HL-60 (cell line): ENCODE measurements around the gene TBPL1.

Source experiments
- TF ChIP-seq, protein P1 (sequence below): IDR thresholded peaks from one replicate; pipeline ENCODE4 v1.5.1; 2011; ENCODE audit warnings: low read length, control low read depth, inconsistent platforms; ENCODE audit not compliant: insufficient read depth
- TF ChIP-seq, protein P2 (sequence below): IDR thresholded peaks from 2 replicates; pipeline ENCODE4 v1.6.1; 2012; ENCODE audit warnings: low read depth; ENCODE audit not compliant: insufficient replicate concordance

GRCh38 chr6:133991096-133991593 is 38.1 kb downstream of the TBPL1 start:
- TF ChIP-seq, protein P1, sequence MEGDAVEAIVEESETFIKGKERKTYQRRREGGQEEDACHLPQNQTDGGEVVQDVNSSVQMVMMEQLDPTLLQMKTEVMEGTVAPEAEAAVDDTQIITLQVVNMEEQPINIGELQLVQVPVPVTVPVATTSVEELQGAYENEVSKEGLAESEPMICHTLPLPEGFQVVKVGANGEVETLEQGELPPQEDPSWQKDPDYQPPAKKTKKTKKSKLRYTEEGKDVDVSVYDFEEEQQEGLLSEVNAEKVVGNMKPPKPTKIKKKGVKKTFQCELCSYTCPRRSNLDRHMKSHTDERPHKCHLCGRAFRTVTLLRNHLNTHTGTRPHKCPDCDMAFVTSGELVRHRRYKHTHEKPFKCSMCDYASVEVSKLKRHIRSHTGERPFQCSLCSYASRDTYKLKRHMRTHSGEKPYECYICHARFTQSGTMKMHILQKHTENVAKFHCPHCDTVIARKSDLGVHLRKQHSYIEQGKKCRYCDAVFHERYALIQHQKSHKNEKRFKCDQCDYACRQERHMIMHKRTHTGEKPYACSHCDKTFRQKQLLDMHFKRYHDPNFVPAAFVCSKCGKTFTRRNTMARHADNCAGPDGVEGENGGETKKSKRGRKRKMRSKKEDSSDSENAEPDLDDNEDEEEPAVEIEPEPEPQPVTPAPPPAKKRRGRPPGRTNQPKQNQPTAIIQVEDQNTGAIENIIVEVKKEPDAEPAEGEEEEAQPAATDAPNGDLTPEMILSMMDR: no peak
- TF ChIP-seq, protein P2, sequence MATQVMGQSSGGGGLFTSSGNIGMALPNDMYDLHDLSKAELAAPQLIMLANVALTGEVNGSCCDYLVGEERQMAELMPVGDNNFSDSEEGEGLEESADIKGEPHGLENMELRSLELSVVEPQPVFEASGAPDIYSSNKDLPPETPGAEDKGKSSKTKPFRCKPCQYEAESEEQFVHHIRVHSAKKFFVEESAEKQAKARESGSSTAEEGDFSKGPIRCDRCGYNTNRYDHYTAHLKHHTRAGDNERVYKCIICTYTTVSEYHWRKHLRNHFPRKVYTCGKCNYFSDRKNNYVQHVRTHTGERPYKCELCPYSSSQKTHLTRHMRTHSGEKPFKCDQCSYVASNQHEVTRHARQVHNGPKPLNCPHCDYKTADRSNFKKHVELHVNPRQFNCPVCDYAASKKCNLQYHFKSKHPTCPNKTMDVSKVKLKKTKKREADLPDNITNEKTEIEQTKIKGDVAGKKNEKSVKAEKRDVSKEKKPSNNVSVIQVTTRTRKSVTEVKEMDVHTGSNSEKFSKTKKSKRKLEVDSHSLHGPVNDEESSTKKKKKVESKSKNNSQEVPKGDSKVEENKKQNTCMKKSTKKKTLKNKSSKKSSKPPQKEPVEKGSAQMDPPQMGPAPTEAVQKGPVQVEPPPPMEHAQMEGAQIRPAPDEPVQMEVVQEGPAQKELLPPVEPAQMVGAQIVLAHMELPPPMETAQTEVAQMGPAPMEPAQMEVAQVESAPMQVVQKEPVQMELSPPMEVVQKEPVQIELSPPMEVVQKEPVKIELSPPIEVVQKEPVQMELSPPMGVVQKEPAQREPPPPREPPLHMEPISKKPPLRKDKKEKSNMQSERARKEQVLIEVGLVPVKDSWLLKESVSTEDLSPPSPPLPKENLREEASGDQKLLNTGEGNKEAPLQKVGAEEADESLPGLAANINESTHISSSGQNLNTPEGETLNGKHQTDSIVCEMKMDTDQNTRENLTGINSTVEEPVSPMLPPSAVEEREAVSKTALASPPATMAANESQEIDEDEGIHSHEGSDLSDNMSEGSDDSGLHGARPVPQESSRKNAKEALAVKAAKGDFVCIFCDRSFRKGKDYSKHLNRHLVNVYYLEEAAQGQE: no peak
